Activated CD4-positive, alpha-beta T cell treated with anti-CD3 and anti-CD28 coated beads for 48 hours (primary cell): Measurements from ENCODE around the gene CNTN5.
"Not testable (repeated sequence)": the region's sequence is repeated elsewhere in the genome, so short reads cannot be mapped to it uniquely, and the experiment has no call there.

Source experiments
- DNase-seq: peaks from one replicate; pipeline ENCODE4 v3.0.0-alpha.2; 2020

Gene CNTN5

GRCh38 chr11:99812516-99812915, 791.8 kb downstream of the CNTN5 start:
- no peak for DNase-seq

- no peak for DNase-seq
Measured at GRCh38 chr11:99814021-99814420, 793.3 kb downstream of the CNTN5 start.

DNA sequence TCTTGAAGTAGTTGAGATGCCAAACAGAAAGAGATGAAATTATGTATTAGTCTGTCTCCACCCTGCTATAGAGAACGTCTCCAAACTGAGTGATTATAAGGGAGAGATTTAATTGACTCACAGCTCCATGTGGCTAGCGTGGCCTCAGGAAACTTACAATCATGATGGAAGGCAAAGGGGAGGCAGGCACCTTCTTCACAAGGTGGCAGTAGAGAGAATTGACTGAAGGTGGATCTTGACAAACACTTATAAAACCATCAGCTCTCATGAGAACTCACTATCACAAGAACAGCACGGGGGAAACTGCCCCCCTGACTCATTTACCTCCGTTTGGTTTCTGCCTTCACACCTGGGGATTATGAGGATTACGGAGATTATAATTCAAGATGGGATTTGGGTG, 794.0 kb downstream of the CNTN5 start:
- DNase-seq = no peak

GRCh38 chr11:99818991-99819390, 798.2 kb downstream of the CNTN5 start:
- DNase-seq = no peak

DNA sequence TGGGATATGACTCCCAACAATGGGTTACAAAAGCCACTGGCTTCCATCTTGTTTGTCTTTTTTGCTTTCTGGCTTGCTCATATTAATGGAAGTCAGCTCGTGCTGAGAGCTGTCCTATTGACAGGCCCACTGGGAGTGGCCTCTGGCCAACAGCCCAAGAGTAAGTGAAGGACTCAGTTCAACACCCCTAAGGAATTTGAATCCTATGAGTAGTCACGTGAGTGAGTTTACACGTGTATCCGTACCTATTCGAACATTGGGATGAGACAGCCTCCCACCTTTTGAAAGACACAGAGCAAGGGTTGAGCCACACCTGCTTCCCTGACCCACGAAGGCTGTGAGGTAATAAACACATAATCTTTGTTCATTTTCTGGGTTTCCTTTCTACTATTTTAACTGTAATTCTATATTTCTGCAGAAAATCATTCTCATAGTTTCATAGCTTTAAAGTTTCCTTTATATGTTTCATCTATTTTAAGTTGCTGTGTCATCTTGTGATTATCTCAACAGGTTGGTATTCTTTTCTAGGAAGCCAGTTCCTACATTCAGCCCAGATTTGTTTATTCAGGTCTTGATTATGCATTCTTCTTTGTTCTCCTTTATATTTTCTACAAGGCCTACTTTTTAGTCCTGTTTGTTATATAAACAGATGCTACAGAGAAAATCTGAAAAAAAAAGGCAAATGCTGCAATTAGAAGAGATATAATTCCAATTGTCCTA, 802.3 kb downstream of the CNTN5 start:
- DNase-seq = no peak

- not testable (repeated sequence) for DNase-seq
Measured at GRCh38 chr11:99836739-99837138, 816.0 kb downstream of the CNTN5 start.

- no peak for DNase-seq
Measured at GRCh38 chr11:99841885-99842284, 821.1 kb downstream of the CNTN5 start.

GRCh38 chr11:99865951-99866350, 845.2 kb downstream of the CNTN5 start:
- no peak for DNase-seq

DNA sequence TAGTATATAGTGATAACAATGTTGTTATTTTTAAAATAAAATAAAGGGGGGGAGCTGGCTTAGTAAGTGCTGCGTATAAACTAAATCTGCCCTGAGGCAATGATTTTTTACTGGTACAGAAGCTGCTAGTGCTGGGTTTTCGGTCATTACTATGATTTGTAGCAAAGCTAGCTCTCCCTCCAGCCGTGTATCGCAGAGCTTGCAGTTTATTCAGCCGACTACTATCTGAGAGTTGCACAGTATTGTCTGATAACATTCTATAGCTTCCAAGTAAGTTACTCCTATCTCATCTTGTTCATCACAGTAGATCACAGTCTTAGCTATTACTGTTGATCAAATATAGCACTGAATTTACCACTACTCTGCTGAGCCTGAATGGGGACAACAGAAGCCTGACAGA, 860.9 kb downstream of the CNTN5 start:
- no peak for DNase-seq

- no peak for DNase-seq
Measured at GRCh38 chr11:99884750-99885149, 864.0 kb downstream of the CNTN5 start.

GRCh38 chr11:99887481-99887880, 866.7 kb downstream of the CNTN5 start:
- no peak for DNase-seq

DNA sequence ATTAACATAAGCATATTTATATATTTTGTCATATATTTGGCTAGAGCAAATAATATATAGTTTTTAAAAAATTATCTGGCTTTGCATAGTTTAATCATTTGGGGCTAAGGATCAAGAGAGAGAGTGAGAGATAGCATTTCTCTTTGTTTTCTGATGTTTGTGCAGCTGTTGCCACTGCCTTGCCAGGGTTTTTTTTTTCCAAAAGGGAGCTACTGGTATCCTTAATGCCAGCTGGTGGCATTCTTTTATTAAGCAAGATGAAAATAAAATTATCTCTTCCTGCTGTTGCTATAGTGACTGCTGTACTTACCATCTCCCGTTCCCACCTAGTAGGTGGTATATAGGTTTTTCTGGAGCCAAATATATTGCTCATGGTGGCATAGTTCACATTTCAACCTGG, 873.1 kb downstream of the CNTN5 start:
- DNase-seq = no peak

GRCh38 chr11:99901175-99901574, 880.4 kb downstream of the CNTN5 start:
- DNase-seq = no peak

- DNase-seq = no peak
Measured at GRCh38 chr11:99911116-99911515, 890.4 kb downstream of the CNTN5 start.

- no peak for DNase-seq
Measured at GRCh38 chr11:99916078-99916477, 895.3 kb downstream of the CNTN5 start.

DNA sequence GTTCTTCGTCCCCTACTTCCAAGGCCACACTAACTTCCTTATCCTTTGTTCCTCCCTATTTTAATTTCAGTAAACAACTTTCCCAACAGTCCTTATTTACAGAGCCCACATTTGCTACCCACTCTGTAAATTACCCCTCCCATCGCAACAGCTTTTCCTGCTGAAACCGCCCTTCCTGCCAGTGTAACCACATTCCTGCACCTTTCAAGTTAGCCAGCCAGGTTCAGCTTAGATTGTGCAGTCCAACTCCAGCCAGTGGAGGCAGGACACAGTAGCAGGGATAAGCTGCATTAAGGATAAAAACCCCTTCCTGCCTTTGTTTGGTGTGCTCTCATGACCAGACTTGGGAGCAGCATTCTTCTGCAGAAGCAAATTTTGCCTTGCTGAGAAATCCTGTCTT, 898.0 kb downstream of the CNTN5 start:
- no peak for DNase-seq

DNA sequence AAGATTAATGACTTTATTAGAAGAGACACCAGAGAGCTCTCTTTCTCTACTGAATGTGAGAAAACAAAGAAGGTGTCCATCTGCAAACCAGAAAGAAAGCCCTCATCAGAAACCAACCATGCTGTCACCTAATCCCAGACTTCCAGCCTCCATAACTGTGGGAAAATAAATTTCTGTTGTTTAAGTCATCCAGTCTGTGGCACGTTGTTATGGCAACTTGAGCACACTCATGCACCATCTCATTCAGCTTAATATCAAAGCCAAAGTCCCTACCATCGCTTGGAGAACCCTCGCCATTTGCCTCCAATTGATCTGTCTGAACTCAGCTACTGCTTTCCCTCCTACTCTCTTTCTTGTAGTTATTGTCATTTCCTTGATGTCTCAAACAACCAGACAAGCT, 900.2 kb downstream of the CNTN5 start:
- DNase-seq = no peak

GRCh38 chr11:99925968-99926367, 905.2 kb downstream of the CNTN5 start:
- no peak for DNase-seq

DNA sequence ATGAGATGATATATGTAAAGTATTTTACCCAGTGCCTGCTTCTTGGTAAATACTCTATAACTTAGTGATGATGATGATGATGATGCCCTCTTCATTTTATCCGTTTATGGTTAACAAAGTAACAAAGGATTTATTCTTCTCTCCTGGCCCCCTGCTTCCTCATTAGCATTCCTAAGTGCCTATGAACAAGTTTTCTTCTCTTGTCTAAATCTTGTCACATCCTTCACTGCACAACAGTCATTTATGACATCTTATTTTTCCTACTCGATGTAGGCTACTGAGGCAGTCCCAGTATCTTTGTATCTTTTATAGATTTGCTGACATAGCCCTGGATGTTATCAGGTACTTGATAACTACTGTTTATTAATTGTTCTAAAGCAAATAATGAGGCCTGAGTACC, 911.9 kb downstream of the CNTN5 start:
- DNase-seq = no peak

DNA sequence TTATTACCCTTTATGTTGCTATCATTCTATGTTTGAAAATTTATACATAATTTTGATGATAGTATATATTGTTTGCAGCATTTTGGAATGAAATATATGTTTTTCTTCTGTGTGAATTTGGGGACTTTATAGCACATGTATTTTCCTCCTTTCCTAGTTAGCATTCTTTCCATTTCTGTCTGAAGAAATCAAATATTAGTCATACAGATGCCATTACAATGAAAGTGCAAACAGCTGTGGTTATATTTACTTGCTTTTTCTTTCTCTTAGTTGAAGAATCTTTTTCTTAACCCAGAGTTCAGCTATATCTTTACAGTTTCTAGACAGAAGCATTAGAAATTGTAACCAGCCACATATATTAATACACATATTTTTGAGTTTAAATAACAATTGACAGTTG, 913.3 kb downstream of the CNTN5 start:
- no peak for DNase-seq

DNA sequence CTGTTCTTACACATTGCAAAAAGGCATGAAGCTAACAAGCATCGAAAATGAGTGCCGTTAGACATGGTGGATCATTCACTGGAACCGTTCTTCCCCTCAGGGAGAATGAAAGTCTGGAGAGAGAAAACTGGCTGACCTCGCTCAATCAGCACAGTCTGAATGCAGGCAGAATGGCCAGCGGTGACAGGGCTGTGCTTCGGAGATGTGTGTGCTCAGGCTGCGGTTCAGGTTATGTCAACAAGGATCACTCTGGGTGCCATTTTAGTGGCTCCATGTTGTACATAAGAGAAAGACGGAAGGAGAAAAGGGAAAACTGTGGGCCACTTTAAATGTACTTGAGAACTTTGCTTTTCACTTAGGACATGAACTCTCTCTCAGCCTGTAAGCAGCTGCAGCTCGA, 916.6 kb downstream of the CNTN5 start:
- DNase-seq = no peak

DNA sequence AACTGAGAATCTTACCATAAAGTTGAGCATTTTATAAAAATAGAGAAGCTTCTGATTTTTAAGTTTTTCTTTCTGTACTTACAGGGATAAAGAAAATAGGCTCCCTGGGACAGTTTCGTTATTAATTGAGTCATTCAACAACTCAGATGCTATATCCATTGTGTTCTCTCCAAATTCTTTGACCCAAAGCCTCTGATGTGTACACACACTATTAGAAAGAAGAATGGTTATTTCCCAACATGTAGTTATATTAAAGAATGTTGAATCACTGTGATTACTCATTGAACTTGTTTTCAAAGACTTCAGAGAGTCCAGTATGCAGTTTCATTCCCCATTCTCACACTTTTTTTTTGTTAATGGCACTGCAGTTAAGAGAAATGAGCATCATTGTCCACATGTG, 932.1 kb downstream of the CNTN5 start:
- no peak for DNase-seq

GRCh38 chr11:99960536-99960935, 939.8 kb downstream of the CNTN5 start:
- DNase-seq = no peak

DNA sequence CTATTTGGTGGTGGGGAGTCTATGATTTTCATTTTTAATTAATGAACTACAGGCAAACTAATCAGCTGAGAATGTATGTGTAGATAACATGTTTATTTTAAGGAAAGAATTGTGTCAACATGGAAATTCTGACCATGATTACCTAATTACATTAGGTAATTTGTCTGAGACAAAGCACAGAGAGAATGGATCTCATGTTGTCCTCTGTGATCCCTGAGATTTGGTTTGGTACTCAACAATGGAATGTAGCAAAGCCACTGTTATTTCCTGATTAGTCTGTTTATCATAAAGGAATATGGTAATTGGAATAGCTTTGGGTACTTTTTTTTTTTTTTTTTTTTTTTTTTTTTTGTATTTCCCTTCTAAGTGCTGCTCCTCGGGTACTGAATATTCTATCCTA, 947.6 kb downstream of the CNTN5 start:
- no peak for DNase-seq

GRCh38 chr11:99973993-99974392, 953.2 kb downstream of the CNTN5 start:
- DNase-seq = no peak

GRCh38 chr11:99979042-99979441, 958.3 kb downstream of the CNTN5 start:
- no peak for DNase-seq
